Measurements from ENCODE around the gene KRT86. TPM values are rescaled to one million over a fixed set of nuclear protein-coding genes. Genes with fewer than 3 reads are reported as not detected.

The KRT86 gene
- total RNA-seq, 1 donor from 2014 or later: 3.4 TPM

DNA sequence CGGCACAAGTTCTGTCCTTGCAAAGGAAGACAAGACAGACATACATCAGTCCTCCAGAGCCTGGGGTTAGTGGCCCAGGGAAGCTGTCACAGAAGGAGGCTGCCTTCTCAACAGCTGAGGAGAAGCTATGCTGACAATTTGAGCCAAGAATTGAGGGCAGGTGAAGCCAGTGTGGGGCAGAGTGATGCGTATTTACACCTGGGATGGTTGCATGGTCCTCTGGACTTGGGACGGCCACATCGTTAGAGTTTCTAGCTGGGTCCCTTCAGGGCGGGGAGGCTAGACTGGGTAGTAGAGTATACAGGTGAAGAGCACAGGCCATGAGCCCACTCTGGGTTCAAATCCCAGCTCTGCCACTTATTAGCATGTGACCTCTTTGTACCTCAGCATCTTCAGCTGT, 76.3 kb downstream of the KRT86 start:
- intact Hi-C loops (cut with micrococcal nuclease): no loop called here

DNA sequence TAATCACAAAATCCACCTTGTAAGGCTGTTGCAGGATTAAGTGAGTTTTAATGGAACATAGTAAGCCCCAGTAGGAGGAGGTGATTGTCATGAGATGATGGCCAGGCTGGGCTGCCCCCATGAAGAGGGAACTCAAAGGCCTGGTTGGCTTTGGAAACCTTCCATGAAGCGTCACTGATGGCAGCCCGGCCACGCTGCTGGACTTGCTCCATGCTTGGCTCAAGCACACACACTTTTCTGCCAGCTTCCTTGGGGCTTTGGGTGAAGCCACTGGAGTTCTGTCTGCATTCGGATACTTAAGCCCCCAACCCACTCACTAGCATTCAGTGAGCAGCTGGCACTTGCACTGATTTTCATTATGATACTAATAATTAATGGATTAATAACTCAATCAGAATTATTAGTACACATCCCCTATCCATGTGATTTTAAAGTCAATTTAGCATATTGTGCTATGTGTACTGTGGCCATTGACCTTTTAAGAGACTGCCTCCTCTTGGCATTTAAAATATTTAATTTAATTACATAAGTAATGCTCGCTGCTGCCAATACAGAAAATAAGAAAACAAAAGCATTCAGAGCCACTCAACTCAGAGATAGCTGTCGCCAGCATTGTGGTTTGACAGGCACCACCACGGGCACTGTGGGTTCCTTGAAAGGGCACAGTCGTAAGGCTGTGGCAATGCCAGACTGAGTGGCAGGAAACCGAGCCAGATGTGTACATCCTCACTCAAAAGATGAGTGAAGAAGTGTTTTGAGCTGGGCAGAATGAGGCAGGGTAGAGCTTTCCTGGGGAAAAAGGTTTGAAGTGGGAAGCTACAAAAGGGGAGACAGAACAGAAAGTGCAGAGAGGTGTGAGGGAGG, 77.0 kb downstream of the KRT86 start:
- intact Hi-C loops (cut with micrococcal nuclease): no loop called here

DNA sequence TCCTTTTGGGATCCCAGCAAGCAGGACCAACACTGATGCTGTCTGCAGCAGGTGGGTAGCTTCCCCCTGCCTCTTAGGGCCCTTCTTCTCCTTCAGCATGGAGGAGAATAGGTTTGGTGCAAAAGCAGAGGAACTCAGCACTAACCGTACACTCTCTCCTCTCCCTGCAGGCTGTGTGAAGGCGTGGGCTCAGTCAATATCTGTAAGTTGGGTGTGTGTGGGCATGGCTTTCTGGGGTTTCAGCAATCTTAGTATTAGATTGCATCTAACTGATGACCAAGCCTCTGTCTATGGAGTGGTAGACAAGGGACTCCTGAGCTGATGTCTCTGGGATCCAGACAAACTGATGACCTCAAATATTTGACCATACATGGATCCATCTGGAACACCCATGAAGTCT, 78.5 kb downstream of the KRT86 start:
- intact Hi-C loops (cut with micrococcal nuclease): no loop called here

DNA sequence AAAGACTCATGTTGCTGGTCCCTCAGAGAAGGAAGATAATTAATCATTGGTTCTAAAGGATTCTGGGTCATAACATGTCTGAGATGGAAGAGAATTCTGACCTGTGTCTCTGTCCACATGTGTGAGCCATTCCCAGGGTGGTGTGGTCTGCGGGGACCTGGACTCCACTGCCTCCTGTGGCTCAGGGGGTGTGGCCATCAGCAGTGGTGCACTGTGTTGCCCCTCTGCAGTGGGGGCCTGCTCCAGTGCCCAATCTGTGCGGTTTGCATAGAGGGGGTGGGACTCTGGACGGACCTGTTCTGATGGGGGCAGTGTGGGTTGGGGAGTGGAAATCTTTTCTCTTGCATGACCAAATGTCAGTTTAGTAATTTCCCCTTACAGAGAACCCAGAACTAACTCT, 79.3 kb downstream of the KRT86 start:
- intact Hi-C loops (cut with micrococcal nuclease): no loop called here

DNA sequence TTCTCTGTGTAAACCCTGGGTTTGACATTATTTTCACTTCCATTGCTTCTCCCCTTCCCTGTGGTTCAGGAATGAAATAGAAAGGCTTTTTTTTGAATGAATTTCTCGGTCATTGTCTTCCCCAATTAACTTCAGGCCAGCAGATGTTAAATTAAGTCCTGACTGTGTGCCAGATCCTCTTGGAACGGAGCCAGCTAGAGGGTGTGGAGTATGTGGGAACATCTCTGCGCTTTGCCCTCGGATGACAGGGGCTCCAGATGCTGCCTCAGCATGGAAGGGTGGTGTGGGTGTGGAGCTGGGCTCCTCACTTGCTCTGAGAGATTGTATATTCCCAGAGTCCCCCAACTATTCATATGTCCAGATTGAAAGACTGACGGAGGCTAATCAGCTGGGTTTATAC, 79.8 kb downstream of the KRT86 start:
- intact Hi-C loops (cut with micrococcal nuclease): no loop called here

DNA sequence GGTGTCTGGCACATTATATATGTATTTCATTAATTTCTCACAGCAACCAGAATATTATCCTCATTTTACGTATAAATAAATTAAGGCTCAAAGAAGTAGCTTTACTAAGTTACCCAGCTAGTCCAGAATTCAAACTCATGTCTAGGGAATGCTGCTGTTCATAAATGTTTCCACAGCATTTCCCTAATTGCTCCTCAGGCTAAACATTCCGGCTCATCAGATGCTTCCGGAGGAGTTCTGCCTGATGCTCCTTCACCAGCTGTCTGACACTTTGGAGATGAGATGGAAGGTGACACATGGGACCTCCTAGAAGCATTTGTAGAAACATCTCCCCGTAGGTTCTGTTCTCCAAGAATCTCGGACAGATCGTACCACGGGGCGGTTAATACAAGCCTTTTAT, 80.7 kb downstream of the KRT86 start:
- intact Hi-C loops (cut with micrococcal nuclease): no loop called here

DNA sequence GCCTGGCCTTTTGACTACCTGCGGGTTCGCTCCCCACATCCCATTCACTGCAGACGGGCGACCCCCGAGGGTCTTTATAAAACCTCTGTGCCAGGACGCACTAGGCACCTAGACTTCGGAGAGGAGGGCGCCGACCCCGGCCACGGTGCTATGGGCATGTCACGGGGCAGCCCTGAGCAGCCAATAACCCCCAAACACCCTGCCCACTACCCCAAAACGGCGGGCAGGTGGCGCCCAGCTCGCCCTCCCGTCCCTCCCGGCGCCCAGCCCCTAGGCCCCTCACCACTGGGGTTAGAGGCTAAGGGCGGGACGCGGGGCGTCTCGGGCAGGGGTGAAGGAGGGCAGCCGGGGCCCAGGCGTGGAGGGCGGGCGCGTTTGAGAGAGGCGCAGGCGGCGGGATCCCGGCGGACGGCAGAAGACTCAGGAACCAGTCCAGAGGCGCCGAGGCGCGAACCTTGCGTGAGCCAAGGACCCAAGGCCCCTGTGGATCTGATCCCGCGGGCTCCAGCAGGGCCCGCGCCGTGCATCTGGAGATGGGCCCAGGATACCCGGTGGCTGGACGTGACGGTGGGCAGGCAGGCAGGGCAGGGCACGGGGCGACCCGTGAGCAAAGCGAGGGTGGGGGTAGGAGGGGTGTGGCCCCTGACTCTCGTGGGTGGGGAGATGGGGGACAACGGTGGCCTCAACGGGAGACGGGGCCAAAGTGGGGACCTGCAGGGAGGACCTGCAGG, 81.8 kb downstream of the KRT86 start:
- intact Hi-C loops (cut with micrococcal nuclease): no loop called here

DNA sequence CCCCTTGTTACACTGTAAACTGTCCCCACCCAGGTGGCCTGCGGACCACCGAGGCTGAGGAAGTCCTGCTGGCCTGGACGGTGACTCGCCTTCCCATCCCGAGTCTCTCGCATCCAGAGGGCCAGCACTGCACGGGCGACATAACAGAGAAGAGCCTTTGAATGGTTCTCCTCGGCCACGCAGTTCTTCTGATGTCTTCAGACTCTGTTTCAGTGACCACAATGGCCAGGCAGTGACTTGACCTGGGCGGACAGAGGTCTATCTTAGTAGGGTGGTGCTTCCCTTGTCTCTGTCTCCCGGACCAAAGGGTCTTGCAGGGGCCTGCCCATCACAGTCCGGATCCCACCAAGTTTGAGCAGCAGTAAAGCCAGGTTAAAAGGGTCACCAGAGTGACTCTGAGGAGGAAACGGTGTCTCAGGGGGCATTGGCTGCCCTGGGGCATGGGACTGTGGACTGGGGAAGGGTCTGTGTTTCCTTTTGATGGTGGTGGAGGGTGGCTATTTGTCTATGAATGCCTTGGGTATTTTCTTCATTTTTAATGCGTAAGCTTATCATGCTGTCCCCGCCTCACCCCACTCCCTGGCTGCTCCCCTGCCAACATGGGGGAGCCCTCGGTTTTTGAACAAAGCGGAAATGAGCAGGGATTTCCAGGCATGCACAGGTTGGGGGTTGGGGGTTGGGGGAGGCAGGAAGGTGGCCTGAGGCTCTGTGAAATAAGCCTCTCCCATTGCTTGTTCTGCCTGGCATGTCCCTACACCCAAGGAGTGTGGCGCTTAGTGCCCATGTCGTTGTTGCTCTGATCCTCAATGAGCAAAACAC, 82.5 kb downstream of the KRT86 start:
- intact Hi-C loops (cut with micrococcal nuclease): no loop called here

Other genes starting within 250 kb of the KRT86 start
- 14.5 and 16.9 TPM in 2 replicates for gene NR4A1, start 223.2 kb upstream of the KRT86 start, total RNA-seq
- 40.7 and 42.1 TPM in 2 replicates for gene ATG101, start 204.7 kb upstream of the KRT86 start, total RNA-seq
- 0.25 TPM in 1 of 2 replicates, not detected in the other for gene SMIM41, start 194.9 kb upstream of the KRT86 start, total RNA-seq
- not detected in 2 replicates for gene KRT80, start 82.6 kb upstream of the KRT86 start, total RNA-seq
- 53.6 and 56.8 TPM in 2 replicates for gene KRT7, start 41.4 kb upstream of the KRT86 start, total RNA-seq
- not detected in 2 replicates for gene KRT81, start 16.9 kb downstream of the KRT86 start, total RNA-seq
- not detected in 2 replicates for gene KRT83, start 46.8 kb downstream of the KRT86 start, total RNA-seq
- not detected in 2 replicates for gene KRT85, start 92.8 kb downstream of the KRT86 start, total RNA-seq
- gene KRT84, start 111.0 kb downstream of the KRT86 start, total RNA-seq: not detected in 2 replicates
- not detected in 2 replicates for gene KRT82, start 131.7 kb downstream of the KRT86 start, total RNA-seq
- gene KRT75, start 159.7 kb downstream of the KRT86 start, total RNA-seq: not detected in 2 replicates
- gene KRT6B, start 177.5 kb downstream of the KRT86 start, total RNA-seq: not detected in 2 replicates
- not detected in 2 replicates for gene KRT6C, start 199.2 kb downstream of the KRT86 start, total RNA-seq
- not detected in 2 replicates for gene KRT6A, start 218.6 kb downstream of the KRT86 start, total RNA-seq
- gene KRT5, start 245.7 kb downstream of the KRT86 start, total RNA-seq: not detected in 2 replicates